GM18858 (cell line): ENCODE measurements around the gene DCX.

ENCODE experiments used
- ATAC-seq: cut with Tn5 transposase; IDR thresholded peaks from one replicate; pipeline ENCODE4 v1.9.1; 2021; ENCODE audit not compliant: unreplicated experiment

The DCX gene

DNA sequence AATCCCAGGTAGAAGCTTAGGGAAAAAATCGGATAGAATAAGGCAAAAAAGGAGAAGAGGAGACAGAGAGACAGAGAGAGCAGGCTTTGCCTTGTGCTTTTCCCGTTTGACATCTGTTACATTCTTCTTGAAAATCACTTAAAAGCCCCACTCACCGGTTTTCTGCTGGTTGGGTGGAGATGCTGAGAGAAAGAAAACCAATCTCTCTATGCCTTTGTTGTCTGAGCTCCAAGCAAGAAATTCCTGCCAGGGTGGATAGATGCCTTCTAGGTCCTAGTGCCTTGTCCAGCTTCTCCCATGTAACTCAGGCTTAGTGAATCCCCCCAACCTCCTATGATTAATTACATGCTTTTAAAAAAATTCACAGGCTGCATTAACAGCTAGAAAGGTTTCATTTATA lies at the start of gene DCX:
Gene DCX (minus strand): TSS at position 210 of the 400 bp plus-strand sequence. CDS start 1,794 bp downstream, outside the sequence.
- no peak for ATAC-seq

- no peak for ATAC-seq
Observed at GRCh38 chrX:111460607-111461006, 48.6 kb upstream of the DCX start.

- ATAC-seq: peak; percentile 72
Observed at GRCh38 chrX:111447298-111447697, 35.3 kb upstream of the DCX start.

DNA sequence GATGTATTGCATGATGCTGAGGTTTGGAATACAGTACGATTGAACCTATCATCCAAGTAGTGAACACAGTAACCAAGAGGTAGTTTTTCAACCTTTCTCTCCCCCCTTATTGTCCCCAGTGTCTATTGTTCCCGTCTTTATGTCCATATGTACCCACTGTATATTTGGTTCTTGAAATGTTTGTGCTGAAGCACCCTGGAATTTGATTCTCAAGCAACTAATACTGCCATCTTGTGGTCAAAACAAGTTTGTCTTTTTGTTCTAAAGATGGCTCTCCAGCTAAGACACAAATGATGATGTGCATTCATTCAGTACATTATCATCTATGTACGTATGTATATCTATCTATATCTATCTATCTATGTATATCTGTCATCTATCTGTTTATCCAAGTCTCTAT lies 33.5 kb upstream of the DCX start:
- peak; percentile 64 for ATAC-seq

DNA sequence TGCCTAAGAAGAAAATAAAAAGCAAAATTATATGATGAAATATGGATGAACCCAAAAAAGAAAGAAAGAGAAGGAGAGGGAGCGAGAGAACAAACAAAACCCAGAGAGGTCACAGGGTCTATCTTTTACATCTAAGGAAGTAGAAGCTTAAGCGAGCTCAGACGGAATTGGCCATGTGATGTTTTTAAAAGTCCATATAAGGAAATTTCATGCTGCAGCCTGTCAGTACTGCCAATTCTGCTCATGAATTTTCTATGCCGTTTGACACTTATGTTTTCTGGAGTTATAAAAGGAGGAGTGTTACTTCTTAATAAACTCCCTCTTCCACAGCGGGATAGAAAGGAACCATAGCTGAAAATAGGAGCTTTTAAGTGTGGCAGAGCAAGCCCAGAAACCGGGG lies 32.9 kb upstream of the DCX start:
- no peak for ATAC-seq

- no peak for ATAC-seq
Observed at GRCh38 chrX:111443946-111444345, 32.0 kb upstream of the DCX start.

- no peak for ATAC-seq
Observed at GRCh38 chrX:111442791-111443190, 30.8 kb upstream of the DCX start.

DNA sequence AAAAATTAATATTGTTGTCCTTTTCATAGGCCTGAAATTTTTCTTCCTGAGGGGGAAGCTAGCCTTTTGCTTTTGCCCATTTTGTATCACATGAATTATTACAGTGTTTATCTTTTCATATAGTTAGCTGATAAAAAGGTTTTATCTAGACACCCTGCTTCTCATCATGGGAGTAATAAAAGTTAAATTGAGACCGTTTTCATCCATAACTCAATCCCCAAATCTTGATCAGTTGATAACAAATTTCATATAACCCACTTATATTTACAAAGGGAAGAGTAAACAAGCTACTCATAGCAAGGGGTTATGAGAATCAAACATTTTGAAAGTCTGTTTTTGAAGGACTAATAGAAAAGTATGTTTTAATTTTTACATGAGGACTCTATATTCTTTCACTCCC lies 23.5 kb upstream of the DCX start:
- no peak for ATAC-seq

DNA sequence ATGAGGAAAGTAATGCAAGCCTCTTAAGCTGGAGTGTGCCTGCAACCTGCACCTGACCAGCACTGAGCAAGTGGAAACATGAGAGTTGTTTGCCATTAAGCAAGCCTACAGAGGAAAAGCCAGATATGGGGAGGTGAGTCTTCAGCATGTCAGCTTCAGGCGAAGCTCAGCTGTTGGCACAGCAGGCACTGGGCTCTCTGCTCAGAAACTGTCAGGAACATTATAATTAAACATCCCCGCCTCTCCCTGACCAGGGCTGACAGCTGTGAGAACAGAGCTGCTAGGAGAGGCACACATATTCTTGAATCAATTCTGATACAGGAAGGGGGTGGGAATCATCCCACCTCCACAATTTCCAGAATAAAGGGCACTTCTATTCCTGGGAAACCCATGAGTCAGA lies 19.0 kb upstream of the DCX start:
- ATAC-seq: no peak

DNA sequence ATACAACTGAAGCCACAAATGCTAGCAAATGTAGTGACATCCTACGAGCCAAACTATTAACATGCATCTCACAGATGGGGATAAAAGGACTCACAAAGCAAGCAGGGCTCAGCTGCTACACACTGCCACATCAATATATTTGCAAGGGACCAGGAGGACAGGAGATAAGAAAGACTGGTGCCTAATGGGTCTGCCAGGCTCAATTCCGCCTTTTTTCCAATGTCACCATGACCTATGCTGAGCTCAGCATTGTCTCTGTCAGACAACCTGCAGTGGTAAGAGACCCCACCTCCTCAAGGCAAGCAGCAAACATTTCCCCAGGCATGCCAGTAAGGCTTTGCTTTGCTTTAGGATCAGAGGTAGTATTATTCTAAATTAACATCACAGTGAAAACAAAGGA lies 435 bp downstream of the DCX start:
- no peak for ATAC-seq

GRCh38 chrX:111410590-111411078 lies 1.4 kb downstream of the DCX start:
- no peak for ATAC-seq

- ATAC-seq: no peak
Observed at GRCh38 chrX:111409326-111409725, 2.7 kb downstream of the DCX start.

GRCh38 chrX:111407948-111408347 lies 4.0 kb downstream of the DCX start:
- no peak for ATAC-seq

- ATAC-seq: no peak
Observed at GRCh38 chrX:111402344-111402743, 9.6 kb downstream of the DCX start.

- ATAC-seq: no peak
Observed at GRCh38 chrX:111395149-111395548, 16.8 kb downstream of the DCX start.

DNA sequence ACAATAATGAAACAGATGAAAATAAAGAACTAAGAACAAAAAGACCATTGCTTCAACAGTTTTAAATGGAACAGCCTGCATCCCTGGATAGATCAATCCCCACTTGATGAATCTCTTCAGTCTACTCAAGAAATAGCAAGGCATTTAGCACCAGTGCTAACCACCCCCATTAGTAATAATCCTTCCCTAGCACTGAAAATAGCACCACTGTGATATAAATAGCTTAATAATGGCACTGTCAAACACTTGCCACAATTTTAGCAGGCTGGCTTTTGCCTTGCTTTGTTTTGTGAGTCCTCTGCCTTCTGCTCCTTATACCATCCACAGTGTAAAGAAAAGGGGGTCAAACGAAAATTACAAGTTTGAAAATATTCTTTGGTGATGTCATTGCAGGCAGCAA lies 17.4 kb downstream of the DCX start:
- ATAC-seq: no peak

- no peak for ATAC-seq
Observed at GRCh38 chrX:111387470-111388070, 24.4 kb downstream of the DCX start.

DNA sequence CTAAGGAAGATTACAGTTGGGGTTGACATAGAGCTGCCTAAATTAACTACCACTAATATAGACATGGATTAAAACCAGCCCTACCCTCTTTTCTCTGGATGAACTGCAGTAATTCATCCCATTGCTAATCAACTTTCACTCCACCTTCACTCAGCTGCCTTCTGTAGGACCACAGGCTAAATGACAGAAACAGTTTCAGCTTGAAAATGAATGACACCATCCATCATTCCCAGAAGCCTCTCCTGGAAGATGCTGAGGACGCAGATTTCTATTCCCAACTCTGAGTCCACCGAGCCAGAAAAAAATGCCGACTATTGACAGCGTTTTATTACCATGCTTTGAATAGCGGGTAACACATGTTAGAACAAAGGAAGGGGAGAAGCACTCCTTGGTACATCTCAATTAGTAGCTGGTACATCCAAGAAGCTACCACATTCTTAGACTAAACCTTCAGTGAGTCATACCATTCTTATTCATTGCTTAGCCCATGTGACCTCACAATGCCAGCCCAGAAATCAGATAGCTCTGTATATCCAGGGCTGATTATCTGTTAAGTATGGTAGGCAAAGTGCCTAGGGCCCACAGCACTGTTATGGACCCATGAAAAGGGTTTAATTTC lies 25.3 kb downstream of the DCX start:
- no peak for ATAC-seq

DNA sequence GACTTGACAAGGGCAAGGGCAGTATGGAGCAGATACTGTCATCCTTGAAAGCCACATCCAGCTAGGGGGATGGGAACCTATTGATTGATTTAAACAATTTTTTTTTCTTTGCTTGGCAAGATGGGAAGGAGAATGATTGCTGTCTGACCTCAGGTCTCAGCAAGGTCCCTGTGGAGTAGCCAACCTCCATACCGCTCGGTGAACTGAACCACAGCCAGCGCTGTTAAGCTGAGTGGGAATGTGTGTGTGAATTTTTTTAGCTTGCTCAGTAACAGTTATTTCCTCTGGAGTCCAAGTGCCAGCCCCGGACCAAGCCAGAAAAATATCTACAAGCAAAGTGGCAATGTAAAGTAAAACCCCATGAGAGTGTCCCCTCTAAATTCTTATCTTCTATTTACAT lies 25.9 kb downstream of the DCX start:
- no peak for ATAC-seq

DNA sequence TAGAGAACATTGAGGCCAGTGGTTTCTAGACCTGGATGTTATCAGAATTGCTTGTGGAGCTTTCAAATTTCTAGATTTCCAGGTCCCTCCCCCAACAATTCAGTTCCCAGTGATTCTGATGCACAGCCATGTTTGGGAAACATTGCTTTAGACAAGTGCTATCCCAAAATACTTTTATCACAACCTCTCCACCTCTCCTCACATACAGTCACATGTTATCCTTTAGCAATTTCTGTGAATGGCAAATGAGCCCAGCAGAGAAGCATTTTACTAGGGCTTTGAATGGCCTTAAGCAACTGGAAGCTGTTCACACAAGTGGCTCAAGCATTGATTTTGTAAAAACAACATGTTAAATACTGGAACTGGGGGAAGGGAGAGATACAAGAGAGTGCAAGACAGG lies 29.7 kb downstream of the DCX start:
- ATAC-seq: no peak

DNA sequence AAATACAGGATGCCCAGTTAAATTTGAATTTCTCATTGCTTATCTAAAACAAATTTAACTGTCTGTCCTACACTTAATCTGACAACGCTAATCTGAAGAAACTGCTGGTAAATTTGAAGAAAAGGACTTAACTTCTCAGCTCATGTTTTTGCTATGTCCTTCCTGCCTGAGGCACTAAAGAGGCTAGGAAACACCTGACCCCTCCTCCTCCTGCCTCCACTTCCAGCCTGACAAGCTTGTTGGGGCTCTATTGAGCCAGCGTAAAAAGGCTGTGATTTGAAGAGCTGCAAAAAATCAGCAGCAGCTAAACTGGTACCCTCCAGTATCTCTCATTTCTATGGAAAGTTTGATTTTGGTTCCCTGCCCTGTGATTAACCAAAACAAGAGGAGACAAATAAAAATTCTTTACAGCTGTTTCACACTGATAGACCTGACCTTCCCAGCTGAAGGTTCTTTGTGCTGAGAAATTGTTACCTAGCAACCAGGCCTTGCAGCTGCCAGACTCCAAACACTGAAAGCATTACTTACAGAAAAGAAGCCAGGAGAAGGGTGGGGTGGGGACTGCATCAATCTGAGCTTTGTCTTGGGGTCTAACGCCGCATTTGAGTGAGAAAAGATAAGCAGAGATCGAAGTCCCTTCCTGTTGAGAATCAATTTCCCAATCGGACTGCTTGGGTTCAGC lies 35.0 kb downstream of the DCX start:
- no peak for ATAC-seq

DNA sequence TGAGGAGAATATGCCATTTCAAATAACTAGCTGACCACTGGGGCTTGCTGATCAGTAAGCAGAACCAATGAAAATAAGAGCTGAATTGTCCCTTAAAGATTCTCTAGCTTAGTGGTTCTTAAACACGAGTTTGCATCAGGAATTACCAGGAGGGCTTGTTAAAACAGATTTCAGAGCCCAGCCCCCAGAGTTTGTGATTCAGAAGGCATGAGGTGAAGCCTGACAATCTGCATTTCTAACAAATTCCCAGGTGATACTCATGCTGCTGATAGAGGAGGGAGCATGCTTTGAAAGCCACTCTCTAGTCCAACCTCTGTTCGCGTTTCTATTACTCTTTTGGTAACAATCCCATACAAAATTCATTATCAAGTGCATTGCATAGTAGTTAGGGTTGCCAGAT lies 35.5 kb downstream of the DCX start:
- no peak for ATAC-seq
